NCI-H82 treated with DMSO at 0.1 percent for 48 hours (cell line): Measurements from ENCODE around the gene TAS1R2.
"Not testable (repeated sequence)": the region's sequence is repeated elsewhere in the genome, so short reads cannot be mapped to it uniquely, and the experiment has no call there.

Source experiments
- DNase-seq: peaks from one replicate; lab custom pipeline; 2025; ENCODE audit not compliant: unreplicated experiment; lab: John Stamatoyannopoulos, UW

The TAS1R2 gene

GRCh38 chr1:18869847-18870594 lies 10.6 kb upstream of the TAS1R2 start:
- no peak for DNase-seq

DNA sequence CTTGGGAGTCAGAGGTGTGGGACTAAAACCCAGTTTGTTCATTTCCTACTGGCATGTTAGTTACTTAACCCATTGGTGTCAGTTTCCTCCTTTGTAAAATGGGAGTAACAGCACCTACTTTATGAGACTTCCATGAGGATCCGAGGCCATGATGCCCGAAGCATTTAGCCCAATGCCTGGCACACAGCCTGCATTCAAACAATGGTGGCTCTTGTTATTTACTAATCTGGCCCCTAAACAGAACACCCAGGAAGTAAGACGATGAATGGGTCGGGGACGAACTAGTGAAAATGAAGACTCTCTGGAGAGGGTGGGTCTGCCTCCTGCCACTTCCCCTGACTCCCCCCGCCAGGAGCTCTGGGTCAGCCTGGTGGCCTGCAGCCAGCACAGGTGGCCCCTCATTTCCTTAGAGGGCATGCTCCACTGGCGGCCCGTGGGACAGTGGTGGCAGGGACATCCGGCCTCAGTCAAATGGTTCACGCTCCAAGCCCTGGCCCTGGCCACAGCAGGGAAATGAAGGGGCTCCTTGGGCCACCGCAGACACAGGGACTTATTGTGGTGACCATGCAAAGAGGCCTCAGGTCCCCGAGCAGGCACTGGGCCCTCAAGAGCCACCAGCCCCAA lies 9.5 kb upstream of the TAS1R2 start:
- no peak for DNase-seq

- DNase-seq: no peak
Observed at GRCh38 chr1:18868354-18868753, 8.9 kb upstream of the TAS1R2 start.

GRCh38 chr1:18866846-18867245 lies 7.4 kb upstream of the TAS1R2 start:
- DNase-seq: no peak

- no peak for DNase-seq
Observed at GRCh38 chr1:18866314-18866713, 6.9 kb upstream of the TAS1R2 start.

GRCh38 chr1:18865176-18865575 lies 5.7 kb upstream of the TAS1R2 start:
- DNase-seq: no peak

DNA sequence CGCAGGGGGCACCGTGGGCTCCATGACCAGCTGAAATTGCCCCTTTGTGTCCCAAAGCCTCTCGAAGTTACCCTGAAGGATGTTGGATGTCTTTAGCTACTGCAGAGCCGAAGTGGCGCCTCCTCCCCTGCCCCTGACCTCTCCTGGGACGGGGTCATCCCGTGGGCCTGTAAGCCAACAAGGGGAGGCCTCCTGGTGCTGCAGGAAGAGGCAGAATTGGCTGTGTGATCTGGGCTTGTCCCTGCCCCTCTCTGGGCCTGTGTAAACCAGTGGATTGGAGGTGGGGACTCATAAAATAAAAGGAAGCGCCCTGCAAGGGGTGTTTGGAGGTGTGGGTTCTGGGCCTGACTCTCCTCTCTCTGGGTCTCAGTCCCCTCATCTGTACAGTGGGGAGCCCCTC lies 2.1 kb upstream of the TAS1R2 start:
- no peak for DNase-seq

GRCh38 chr1:18861082-18861481 lies 1.6 kb upstream of the TAS1R2 start:
- no peak for DNase-seq

DNA sequence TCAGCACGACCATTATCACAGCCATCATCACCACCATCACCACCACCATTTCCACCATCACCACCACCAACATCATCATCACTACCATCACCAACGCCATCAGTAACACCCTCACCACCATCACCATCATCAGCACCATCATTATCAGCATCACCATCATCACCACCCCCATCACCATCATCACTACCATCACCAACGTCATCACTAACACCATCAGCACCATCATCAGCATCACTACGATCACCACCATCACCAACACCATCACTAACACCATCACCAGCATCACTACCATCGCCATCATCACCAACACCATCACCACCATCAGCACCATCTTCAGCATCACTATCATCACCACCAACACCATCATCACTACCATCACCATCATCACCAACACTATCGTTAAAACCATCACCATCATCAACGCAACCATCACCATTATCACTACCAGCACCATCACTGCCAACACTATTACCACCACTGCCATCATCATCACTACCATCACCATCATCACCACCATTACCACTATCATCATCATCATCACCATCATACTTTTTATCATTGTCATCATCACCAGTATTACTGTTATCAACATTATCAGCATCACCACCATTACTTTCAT lies 1.3 kb downstream of the TAS1R2 start:
- no peak for DNase-seq

DNA sequence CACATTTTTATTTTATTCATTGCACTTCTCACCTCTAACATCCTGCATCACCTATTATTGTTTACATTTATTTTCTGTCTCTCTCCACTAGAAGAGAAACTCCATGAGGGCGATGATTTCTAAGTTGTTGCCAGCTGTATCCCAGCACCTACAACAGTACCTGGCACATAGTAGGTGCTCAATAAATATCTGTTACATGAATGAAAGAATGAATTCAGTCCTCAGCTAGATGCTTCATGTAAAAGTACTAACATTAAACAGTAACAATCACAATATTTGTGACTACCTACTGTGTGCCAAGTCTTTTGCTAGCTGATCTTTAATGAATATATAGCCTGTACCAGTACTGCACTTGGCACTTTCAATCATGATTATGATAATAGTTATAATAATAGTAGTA lies 3.0 kb downstream of the TAS1R2 start:
- DNase-seq: no peak

GRCh38 chr1:18855573-18855972 lies 3.9 kb downstream of the TAS1R2 start:
- DNase-seq: no peak

DNA sequence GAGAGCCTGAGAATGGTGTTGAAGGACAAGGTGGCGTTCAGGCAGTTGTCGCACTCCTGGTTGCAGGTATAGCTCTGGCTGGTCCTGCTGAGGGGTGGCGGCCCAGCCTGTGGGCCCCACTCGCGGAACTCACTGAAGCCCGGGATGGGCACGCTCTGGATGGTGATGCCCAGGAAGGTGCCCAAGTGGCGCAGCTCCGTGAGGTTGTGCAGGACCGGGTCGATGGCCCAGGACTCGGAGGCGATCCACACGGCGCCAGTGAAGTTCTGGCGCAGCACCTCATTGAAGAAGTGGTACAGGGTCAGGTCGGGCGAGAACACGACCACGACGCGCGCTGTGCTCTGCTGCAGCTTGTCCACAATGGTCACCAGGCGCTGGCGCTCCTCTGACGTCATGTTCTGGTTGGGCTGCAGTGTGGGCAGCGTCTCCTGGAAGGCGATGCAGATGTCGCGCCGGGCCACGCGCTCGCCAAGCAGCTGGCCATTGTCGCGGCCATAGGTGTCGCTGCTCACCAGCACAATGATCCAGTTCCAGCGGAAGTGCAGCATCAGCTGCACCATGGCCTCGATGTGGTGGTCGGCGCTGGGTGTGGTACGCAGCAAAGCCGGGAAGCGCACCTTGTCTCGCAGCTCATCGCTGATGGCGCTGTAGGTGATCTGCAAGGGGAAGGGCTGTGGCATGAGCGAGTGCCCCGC lies 5.0 kb downstream of the TAS1R2 start:
- no peak for DNase-seq

- DNase-seq: no peak
Observed at GRCh38 chr1:18852501-18852900, 7.0 kb downstream of the TAS1R2 start.

DNA sequence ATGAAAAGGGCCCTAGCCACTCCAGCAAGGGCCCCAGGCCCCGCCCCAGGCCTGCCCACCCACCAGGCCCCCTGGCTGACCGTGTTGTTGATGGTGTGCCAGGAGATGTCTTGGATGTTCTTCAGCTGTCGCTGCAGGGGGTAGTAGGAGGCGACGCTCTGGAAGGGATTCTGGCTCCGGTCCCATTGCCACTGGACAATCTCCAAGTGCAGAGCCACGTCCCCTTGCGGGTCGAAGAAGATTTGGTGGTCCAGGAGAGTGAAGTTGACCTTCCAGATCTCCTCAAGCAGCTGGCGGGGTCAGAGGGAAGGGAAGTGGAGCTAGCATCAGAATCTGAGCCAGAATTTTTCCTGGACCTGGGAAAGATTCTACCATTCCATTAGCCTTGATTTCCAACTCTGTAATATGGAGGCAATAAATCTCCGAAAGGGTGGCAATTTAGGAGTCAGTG lies 10.2 kb downstream of the TAS1R2 start:
- DNase-seq: no peak

- DNase-seq: not testable (repeated sequence)
Observed at GRCh38 chr1:18847723-18848122, 11.7 kb downstream of the TAS1R2 start.

GRCh38 chr1:18840145-18840544 lies 19.3 kb downstream of the TAS1R2 start:
- no peak for DNase-seq

- DNase-seq: no peak
Observed at GRCh38 chr1:18836654-18837053, 22.8 kb downstream of the TAS1R2 start.

DNA sequence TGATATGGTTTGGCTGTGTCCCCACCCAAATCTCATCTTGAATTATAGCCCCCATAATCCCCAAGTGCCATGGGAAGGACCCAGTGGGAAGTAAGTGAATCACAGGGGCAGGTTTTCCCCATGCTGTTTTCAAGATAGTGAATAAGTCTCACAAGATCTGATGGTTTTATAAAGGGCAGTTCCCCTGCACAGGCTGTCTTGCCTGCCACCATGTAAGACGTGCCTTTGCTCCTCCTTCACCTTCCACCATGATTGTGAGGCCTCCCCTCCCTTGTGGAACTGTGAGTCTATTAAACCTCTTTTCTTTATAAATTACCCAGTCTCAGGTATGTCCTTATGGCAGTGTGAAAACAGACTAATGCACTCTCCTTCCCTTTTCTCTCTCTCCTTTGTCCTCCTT lies 27.1 kb downstream of the TAS1R2 start:
- DNase-seq: not testable (repeated sequence)

DNA sequence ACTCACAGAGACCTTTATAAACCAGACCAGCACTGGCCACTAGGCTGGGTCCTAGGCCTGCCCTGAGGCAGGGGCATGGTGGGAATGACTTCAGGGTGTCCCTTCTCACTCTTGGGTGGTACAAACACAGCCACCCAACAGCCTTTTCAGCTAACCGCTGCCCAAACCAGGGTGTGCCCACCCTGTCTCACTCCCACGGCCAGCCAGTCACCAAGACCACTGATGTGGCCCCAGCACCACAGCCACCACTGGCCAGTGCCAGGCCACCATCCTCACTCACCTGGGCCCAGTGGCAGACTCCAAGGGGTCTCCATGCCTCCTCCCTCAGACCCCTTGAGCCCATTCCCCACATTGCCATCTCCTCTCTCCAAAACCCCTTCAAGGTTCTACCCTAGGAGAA lies 27.8 kb downstream of the TAS1R2 start:
- no peak for DNase-seq

GRCh38 chr1:18830596-18830995 lies 28.9 kb downstream of the TAS1R2 start:
- DNase-seq: no peak

DNA sequence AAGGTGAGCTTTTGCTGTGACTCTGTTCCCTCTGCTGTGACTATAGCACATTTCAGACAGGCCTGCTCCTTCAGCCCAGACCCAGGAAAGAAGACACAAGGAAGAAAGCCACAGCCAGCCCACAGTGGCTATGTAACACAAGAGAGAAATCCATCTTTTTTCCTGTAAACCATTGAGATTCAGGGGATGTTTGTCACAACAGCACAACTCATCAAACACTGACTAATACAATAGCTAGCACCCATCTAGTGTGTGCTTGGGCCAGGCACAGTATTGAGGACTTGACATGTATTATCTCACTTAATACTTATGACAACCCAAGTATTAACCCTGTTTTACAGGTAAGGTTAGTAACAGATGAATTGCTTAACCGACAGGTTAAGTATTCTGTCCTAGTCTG lies 29.8 kb downstream of the TAS1R2 start:
- DNase-seq: no peak

DNA sequence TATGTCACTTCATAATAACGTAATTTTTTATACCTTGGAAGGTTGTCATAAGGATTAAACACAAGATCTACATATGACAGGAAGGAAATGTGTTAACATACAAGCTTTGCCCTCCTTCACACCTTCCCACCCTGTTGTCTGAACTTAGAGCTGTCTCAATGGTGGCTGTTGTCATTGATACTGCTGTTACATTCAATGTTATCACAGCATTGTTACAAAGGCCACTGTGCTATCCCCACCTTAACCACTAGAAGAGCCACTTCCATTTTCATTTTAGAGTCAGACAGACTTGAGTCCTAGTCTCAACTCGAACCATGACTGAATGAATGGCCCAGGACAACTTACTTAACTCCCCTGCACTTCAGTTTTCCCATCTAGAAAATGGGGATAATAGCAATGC lies 31.2 kb downstream of the TAS1R2 start:
- DNase-seq: no peak
